ENCODE data around the gene PRDM2. TPM values are rescaled to one million over a fixed set of nuclear protein-coding genes. Genes with fewer than 3 reads are reported as not detected.

The PRDM2 gene
- polyA plus RNA-seq, 3 donors, result 4.1 to 22.5 (median 7.6) TPM

DNA sequence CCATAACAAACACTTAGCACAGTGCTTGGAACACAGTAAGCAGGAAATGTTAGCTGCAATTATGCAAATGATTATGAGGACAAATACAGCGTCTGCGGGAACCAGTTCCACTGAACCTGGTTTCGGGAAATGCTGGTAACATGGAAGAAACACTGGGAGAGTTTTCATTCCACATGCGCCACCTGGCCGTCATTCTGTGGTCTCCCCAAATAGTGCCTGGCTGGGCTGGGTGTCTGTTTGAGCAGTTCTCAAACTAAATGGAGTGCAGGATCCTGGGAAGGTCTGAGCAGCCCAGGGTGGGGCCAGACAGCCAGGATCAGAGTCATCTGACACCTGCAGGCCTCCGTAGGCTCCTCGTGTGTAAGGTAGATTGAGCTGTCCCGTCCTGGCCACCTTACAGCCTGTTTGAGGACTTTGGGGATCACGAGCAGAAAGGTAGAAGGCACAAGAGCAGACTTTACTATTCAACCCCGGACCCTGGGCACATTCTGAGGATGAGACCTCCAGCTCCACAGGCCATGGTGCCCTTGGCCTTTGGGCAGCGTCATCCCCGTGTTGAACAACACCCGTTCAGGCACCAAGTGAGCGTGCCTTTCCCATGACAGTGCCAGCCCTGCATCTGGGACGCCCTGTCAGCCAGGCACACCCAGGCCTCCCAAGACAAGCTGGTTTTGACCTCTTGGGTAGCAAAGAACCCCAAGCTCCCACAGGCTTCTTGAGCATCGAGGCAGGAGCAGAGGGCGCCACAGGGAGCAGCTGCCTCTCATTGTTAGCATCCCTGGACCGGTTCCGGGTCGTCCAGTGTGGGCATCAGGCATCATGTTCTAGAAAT, 101.9 kb downstream of the PRDM2 start:
- no peak overlapping the region for H3K27ac ChIP-seq (ENCODE audit: low read depth in 1 of 2, low read length in 2 of 2)
- H3K9me3 ChIP-seq (replicated peaks in 1 of 2; ENCODE audit: control insufficient read depth in 1 of 2, insufficient read depth in 1 of 2, low read length in 2 of 2), result no peaks in the 10 kb centered on the region
- peaks cover 3% of the 10 kb centered on the region for H3K79me2 ChIP-seq (ENCODE audit: insufficient read depth, low read length)
- H3K27me3 Mint-ChIP-seq (ENCODE audit: low read depth in 3 of 3), result peaks cover 0 to 6% (median 0%) of the 10 kb centered on the region in 3 donors
- peak overlapping the region in 2 of 7 donors; percentile 37 to 42 for H3K27ac Mint-ChIP-seq
- H3K4me1 ChIP-seq (ENCODE audit: control insufficient read depth in 1 of 2, insufficient read depth in 2 of 2, low read length in 2 of 2), result peaks cover 0 to 7% of the 10 kb centered on the region in 2 donors
- H3K4me1 Mint-ChIP-seq, result peaks cover 5% of the 10 kb centered on the region
- H2AFZ ChIP-seq (ENCODE audit: insufficient read depth, low read depth, low read length, poor library complexity, severe bottlenecking), result no peak overlapping the region
- no peak overlapping the region for H3K4me3 Mint-ChIP-seq
- DNase-seq, result no peak
- no peaks in the 10 kb centered on the region for H3K9me3 Mint-ChIP-seq
- H3K4me3 ChIP-seq (replicated peaks in 1 of 3; ENCODE audit: low read depth in 2 of 3, low read length in 3 of 3), result no peak overlapping the region
- TF ChIP-seq, protein P1, sequence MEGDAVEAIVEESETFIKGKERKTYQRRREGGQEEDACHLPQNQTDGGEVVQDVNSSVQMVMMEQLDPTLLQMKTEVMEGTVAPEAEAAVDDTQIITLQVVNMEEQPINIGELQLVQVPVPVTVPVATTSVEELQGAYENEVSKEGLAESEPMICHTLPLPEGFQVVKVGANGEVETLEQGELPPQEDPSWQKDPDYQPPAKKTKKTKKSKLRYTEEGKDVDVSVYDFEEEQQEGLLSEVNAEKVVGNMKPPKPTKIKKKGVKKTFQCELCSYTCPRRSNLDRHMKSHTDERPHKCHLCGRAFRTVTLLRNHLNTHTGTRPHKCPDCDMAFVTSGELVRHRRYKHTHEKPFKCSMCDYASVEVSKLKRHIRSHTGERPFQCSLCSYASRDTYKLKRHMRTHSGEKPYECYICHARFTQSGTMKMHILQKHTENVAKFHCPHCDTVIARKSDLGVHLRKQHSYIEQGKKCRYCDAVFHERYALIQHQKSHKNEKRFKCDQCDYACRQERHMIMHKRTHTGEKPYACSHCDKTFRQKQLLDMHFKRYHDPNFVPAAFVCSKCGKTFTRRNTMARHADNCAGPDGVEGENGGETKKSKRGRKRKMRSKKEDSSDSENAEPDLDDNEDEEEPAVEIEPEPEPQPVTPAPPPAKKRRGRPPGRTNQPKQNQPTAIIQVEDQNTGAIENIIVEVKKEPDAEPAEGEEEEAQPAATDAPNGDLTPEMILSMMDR (IDR thresholded peaks at IDR 0.05), result no peak
- peaks cover 11 to 16% of the 10 kb centered on the region in 2 donors for H3K36me3 Mint-ChIP-seq
- H3K27me3 ChIP-seq (ENCODE audit: control insufficient read depth in 2 of 2, insufficient read depth in 2 of 2, low read length in 2 of 2), result no peaks in the 10 kb centered on the region
- intact Hi-C loops (cut with micrococcal nuclease), result no loop called here
- H3K4me2 ChIP-seq (replicated peaks; ENCODE audit: extremely low read depth, low read length, poor library complexity, severe bottlenecking), result no peak overlapping the region
- no peak overlapping the region for H3K9ac ChIP-seq (ENCODE audit: insufficient read depth, low read length, poor library complexity, severe bottlenecking)
- H4K20me1 ChIP-seq (ENCODE audit: insufficient read depth, low read length), result peaks cover 97% of the 10 kb centered on the region
- WGBS (ENCODE audit: insufficient coverage), result 98% methylated on average over 18 of the region's 20 CpGs
- peaks cover 0 to 15% of the 10 kb centered on the region in 2 donors for H3K36me3 ChIP-seq (replicated peaks in 1 of 2; ENCODE audit: control insufficient read depth in 1 of 2, insufficient read depth in 2 of 2, low read length in 2 of 2)

DNA sequence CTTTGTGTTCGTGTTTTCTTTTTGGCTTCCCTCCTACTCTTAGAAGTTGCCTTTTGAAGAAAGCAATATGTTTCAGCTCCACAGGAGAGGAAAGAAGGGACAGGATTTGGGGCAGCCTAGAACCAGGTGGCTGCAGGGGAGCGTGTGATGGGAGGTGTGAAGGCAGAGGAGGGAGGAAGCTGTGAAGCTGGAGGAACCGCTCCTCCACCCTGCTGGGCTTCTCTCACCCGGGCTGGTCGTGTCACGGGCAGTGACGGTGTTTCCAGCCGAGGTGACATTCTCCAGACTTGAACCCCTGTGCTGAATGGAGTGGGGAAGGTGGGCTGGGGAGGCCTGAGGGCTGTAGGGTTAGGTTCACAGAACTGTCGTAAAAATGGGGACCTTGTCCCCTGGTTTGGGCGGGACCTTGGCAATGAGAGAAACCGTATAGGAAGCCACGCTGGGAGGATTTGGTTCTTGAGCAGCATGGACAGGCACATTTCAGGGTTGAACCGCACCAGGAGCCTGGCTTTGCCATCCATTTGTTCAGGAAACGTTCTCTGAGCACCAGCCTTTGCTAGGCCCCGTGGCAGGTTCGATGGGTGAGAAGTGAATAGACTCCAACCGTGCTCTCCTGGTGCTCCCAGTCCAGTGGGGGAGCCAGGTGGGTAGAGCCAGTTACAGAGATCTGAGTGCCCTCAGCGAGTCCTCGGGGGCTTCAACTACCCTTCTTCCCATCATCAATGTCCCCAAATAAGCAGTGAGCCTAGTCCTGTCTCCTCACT, 103.0 kb downstream of the PRDM2 start:
- Mint-ChIP-seq H3K27me3 (ENCODE audit: low read depth in 3 of 3) (peaks cover 0 to 6% (median 0%) of the 10 kb centered on the region in 3 donors), H3K36me3 (peaks cover 12 to 18% of the 10 kb centered on the region in 2 donors), H3K4me3 (no peak overlapping the region), H3K4me1 (peaks cover 5% of the 10 kb centered on the region), H3K9me3 (no peaks in the 10 kb centered on the region), H3K27ac (peak overlapping the region in 4 of 7 donors; percentile 15 to 62 (median 50))
- peaks cover 0 to 8% of the 10 kb centered on the region in 2 donors for H3K36me3 ChIP-seq (replicated peaks in 1 of 2; ENCODE audit: control insufficient read depth in 1 of 2, insufficient read depth in 2 of 2, low read length in 2 of 2)
- no peak for DNase-seq
- peaks cover 86% of the 10 kb centered on the region for H4K20me1 ChIP-seq (ENCODE audit: insufficient read depth, low read length)
- H3K79me2 ChIP-seq (ENCODE audit: insufficient read depth, low read length), result no peaks in the 10 kb centered on the region
- H3K9ac ChIP-seq (ENCODE audit: insufficient read depth, low read length, poor library complexity, severe bottlenecking), result no peak overlapping the region
- no peak overlapping the region for H2AFZ ChIP-seq (ENCODE audit: insufficient read depth, low read depth, low read length, poor library complexity, severe bottlenecking)
- TF ChIP-seq, protein P1 (IDR thresholded peaks at IDR 0.05), result no peak
- H3K4me2 ChIP-seq (replicated peaks; ENCODE audit: extremely low read depth, low read length, poor library complexity, severe bottlenecking), result no peak overlapping the region
- WGBS (ENCODE audit: insufficient coverage), result 99% methylated on average over 12 of the region's 19 CpGs
- H3K9me3 ChIP-seq (replicated peaks in 1 of 2; ENCODE audit: control insufficient read depth in 1 of 2, insufficient read depth in 1 of 2, low read length in 2 of 2), result no peaks in the 10 kb centered on the region
- no peak overlapping the region for H3K27ac ChIP-seq (ENCODE audit: low read depth in 1 of 2, low read length in 2 of 2)
- H3K27me3 ChIP-seq (ENCODE audit: control insufficient read depth in 2 of 2, insufficient read depth in 2 of 2, low read length in 2 of 2), result no peaks in the 10 kb centered on the region
- peaks cover 0 to 7% of the 10 kb centered on the region in 2 donors for H3K4me1 ChIP-seq (ENCODE audit: control insufficient read depth in 1 of 2, insufficient read depth in 2 of 2, low read length in 2 of 2)
- H3K4me3 ChIP-seq (replicated peaks in 1 of 3; ENCODE audit: low read depth in 2 of 3, low read length in 3 of 3), result no peak overlapping the region
- intact Hi-C loops (cut with micrococcal nuclease), result no loop called here

Data from CD14-positive monocyte (primary cell).